ENCODE measurements around the gene KIFC3. TPM values are rescaled to one million over a fixed set of nuclear protein-coding genes. Genes with fewer than 3 reads are reported as not detected.

Gene KIFC3
- total RNA-seq, 1 experiment from 2014 or later = not detected

- Histone ChIP-seq H3K9me3 (ENCODE audit: low read length) (no peaks in the 10 kb centered on the region), H3K9me2 (replicated peaks; ENCODE audit: insufficient read depth, low read length) (no peaks in the 10 kb centered on the region), H4K20me1 (ENCODE audit: insufficient read depth, low read depth, low read length) (no peaks in the 10 kb centered on the region), H3K9ac (ENCODE audit: low read length) (no peak overlapping the region), H3K27ac (ENCODE audit: low read length) (no peak overlapping the region), H3K4me3 (ENCODE audit: low read length) (no peak overlapping the region), H3K4me1 (ENCODE audit: low read length) (peaks cover 4% of the 10 kb centered on the region), H3K79me2 (ENCODE audit: low read length) (no peaks in the 10 kb centered on the region), H3K27me3 (ENCODE audit: low read length) (no peaks in the 10 kb centered on the region), H3K4me2 (ENCODE audit: low read depth, low read length, poor library complexity, severe bottlenecking) (no peak overlapping the region), H2AFZ (ENCODE audit: low read length) (no peak overlapping the region), H3K36me3 (ENCODE audit: insufficient read depth, low read length) (no peaks in the 10 kb centered on the region)
- no peak for DNase-seq
These were observed 90.9 kb downstream of the KIFC3 start for GRCh38 chr16:57711346-57711745.

DNA sequence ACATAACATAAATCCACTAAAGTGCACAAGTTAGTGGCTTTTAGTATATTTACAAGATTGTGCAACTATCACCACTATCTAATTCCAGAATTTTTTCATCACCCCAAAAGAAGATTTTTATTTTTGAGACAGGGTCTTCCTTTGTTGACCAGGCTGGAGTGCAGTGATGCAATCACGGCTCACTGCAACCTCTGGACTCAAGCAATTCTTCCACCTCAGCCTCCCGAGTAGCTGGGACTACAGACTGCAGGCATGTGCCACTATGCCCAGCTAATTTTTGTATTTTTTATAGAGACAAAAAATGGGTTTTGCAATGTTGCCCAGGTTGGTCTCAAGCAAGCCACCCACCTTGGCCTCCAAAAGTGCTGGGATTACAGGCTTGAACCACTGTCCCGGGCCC, 92.6 kb downstream of the KIFC3 start:
- Histone ChIP-seq H3K4me1 (ENCODE audit: low read length) (peaks cover 4% of the 10 kb centered on the region), H3K9me3 (ENCODE audit: low read length) (no peaks in the 10 kb centered on the region), H3K27me3 (ENCODE audit: low read length) (no peaks in the 10 kb centered on the region), H2AFZ (ENCODE audit: low read length) (no peak overlapping the region), H3K4me3 (ENCODE audit: low read length) (no peak overlapping the region), H3K4me2 (ENCODE audit: low read depth, low read length, poor library complexity, severe bottlenecking) (no peak overlapping the region), H3K79me2 (ENCODE audit: low read length) (no peaks in the 10 kb centered on the region), H3K9ac (ENCODE audit: low read length) (no peak overlapping the region), H3K27ac (ENCODE audit: low read length) (no peak overlapping the region), H3K36me3 (ENCODE audit: insufficient read depth, low read length) (no peaks in the 10 kb centered on the region), H3K9me2 (replicated peaks; ENCODE audit: insufficient read depth, low read length) (no peaks in the 10 kb centered on the region), H4K20me1 (ENCODE audit: insufficient read depth, low read depth, low read length) (no peaks in the 10 kb centered on the region)
- no peak for DNase-seq

Small RNAs within 50 kb of the gene (small RNA-seq; reads per million reads assigned to genes)
- gene MIR6772 (not detected), gene RNU6-20P (not detected)

Other genes with a start within 250 kb of the KIFC3 start
- gene ADGRG1, start 173.9 kb downstream of the KIFC3 start, total RNA-seq (2014; rRNA removed; shearing (Covaris generic); ENCODE audit: low replicate concordance) = not detected in 2 replicates
- gene ADGRG3, start 134.2 kb downstream of the KIFC3 start, total RNA-seq (2014; rRNA removed; shearing (Covaris generic); ENCODE audit: low replicate concordance) = not detected in 2 replicates
- gene DRC7, start 107.7 kb downstream of the KIFC3 start, total RNA-seq (2014; rRNA removed; shearing (Covaris generic); ENCODE audit: low replicate concordance) = not detected in 2 replicates
- 17.4 and 40.0 TPM in 2 replicates for gene KATNB1, start 66.7 kb downstream of the KIFC3 start, total RNA-seq (2014; rRNA removed; shearing (Covaris generic); ENCODE audit: low replicate concordance)
- not detected in 2 replicates for gene CNGB1, start 168.6 kb upstream of the KIFC3 start, total RNA-seq (2014; rRNA removed; shearing (Covaris generic); ENCODE audit: low replicate concordance)
- 3.7 and 5.3 TPM in 2 replicates for gene ZNF319, start 198.2 kb upstream of the KIFC3 start, total RNA-seq (2014; rRNA removed; shearing (Covaris generic); ENCODE audit: low replicate concordance)
- gene USB1, start 198.9 kb upstream of the KIFC3 start, total RNA-seq (2014; rRNA removed; shearing (Covaris generic); ENCODE audit: low replicate concordance) = 19.6 and 28.3 TPM in 2 replicates
- gene MMP15, start 223.3 kb upstream of the KIFC3 start, total RNA-seq (2014; rRNA removed; shearing (Covaris generic); ENCODE audit: low replicate concordance) = 4.1 and 5.2 TPM in 2 replicates